Loucy (cell line): ENCODE results near the gene CEACAM16.

Source experiments
- CTCF ChIP-seq: fragments of 200-600 bp; sonication (generic); conservative IDR thresholded peaks from 2 replicates; pipeline ENCODE4 v1.5.1; 2014; ENCODE audit warnings: mild to moderate bottlenecking, antibody characterized with exemption, low read length
- EZH2phosphoT487 ChIP-seq: fragments of 200-600 bp; IDR thresholded peaks from 2 replicates; pipeline ENCODE4 v1.6.1; 2018; ENCODE audit warnings: antibody characterized with exemption, mild to moderate bottlenecking, moderate library complexity, borderline replicate concordance

DNA sequence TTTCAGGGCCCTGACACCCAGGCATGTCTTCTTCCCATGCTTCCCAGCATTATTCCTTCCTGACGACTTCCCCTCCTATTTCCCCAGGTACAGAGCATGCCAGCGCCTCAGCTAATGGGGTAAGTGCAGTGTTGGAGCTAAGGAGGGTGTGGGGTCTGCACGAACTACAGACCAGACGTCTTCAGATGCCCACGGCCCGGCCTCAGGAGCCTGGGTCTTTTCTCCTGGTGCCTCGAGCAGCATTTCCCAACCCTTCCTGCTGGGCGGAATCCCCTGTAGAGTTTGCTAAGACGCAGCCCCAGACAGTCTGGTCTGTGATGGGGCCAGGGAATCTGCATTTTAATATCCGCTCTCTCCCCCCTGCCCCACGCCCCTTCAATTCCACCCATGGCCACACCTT is 37.7 kb upstream of the CEACAM16 start:
- TF ChIP-seq CTCF (no peak), EZH2phosphoT487 (no peak)
